Endodermal cell (in vitro differentiated cells): Measurements from ENCODE around the gene CNGA1. TPM values are rescaled to one million over a fixed set of nuclear protein-coding genes. Genes with fewer than 3 reads are reported as not detected.

ENCODE experiments used
- DNase-seq: peaks from one replicate; pipeline ENCODE4 v3.0.0-alpha.2; 2017
- H3K27ac ChIP-seq: 2 replicates; pipeline ENCODE4 v1.5.1; 2013; ENCODE audit warnings: mild to moderate bottlenecking, low read depth, low read length, moderate library complexity
- H3K27me3 ChIP-seq: 2 replicates; pipeline ENCODE4 v1.6.1; 2013; ENCODE audit warnings: mild to moderate bottlenecking, low read length, moderate library complexity; ENCODE audit not compliant: insufficient read depth, control insufficient read depth, poor library complexity, severe bottlenecking
- H3K36me3 ChIP-seq: 2 replicates; pipeline ENCODE4 v1.7.0; 2013; ENCODE audit warnings: mild to moderate bottlenecking, low read length, moderate library complexity; ENCODE audit not compliant: control insufficient read depth, insufficient read depth
- H3K4me1 ChIP-seq: one replicate; pipeline ENCODE4 v1.7.0; 2013; ENCODE audit warnings: low read length; ENCODE audit not compliant: control insufficient read depth, insufficient read depth
- H3K4me3 ChIP-seq: 2 replicates; pipeline ENCODE4 v1.5.1; 2013; ENCODE audit warnings: mild to moderate bottlenecking, low read length, moderate library complexity
- H3K9ac ChIP-seq: 2 replicates; pipeline ENCODE4 v1.6.1; 2013; ENCODE audit warnings: mild to moderate bottlenecking, low read length, moderate library complexity; ENCODE audit not compliant: poor library complexity, severe bottlenecking; ENCODE audit errors: extremely low read depth
- H3K9me3 ChIP-seq: 2 replicates; pipeline ENCODE4 v1.6.1; 2013; ENCODE audit warnings: mild to moderate bottlenecking, low read length, moderate library complexity; ENCODE audit not compliant: control insufficient read depth
- H3K27ac Mint-ChIP-seq: 2 replicates; pipeline ENCODE4 v1.8.0; 2020; ENCODE audit warnings: mixed read lengths
- H3K27me3 Mint-ChIP-seq: 2 replicates; pipeline ENCODE4 v1.8.0; 2021; ENCODE audit warnings: mild to moderate bottlenecking, mixed read lengths; ENCODE audit not compliant: insufficient read depth
- H3K36me3 Mint-ChIP-seq: 2 replicates; pipeline ENCODE4 v1.8.0; 2020; ENCODE audit warnings: low read depth, mixed read lengths
- H3K4me1 Mint-ChIP-seq: 2 replicates; pipeline ENCODE4 v1.8.0; 2020; ENCODE audit warnings: mixed read lengths
- H3K4me3 Mint-ChIP-seq: 2 replicates; pipeline ENCODE4 v1.8.0; 2020; ENCODE audit warnings: mild to moderate bottlenecking, moderate library complexity, mixed read lengths
- H3K9me3 Mint-ChIP-seq: 2 replicates; pipeline ENCODE4 v1.8.0; 2020; ENCODE audit warnings: mild to moderate bottlenecking, mixed read lengths
- CTCF ChIP-seq: fragments of 200-600 bp; sonication (generic); conservative IDR thresholded peaks from 2 replicates; pipeline ENCODE4 v1.5.0; 2021; ENCODE audit warnings: antibody characterized with exemption, mild to moderate bottlenecking
- WGBS, 2 experiments: methylation state at CpG; one replicate each; pipeline versions ENCODE4 v1.1.5 to v1.1.7; 2013; ENCODE audit warnings: missing lambda C conversion rate in 2 of 2, mixed read lengths in 1 of 2; ENCODE audit not compliant: insufficient coverage in 1 of 2, insufficient read length in 1 of 2; 5-methylcytosine and 5-hydroxymethylcytosine counted together
- total RNA-seq, 2 donors: library from RNA; stranded (reverse); fragmentation: NEBNext Ultra II Directional in 1 of 2; extraction: Animal tissue kit (Norgen Biotek cat#: 25700) in 1 of 2; gene quantifications; 2 replicates in 1 of 2; 3 replicates in 1 of 2; pipeline ENCODE4 v1.2.1, GENCODE V29; 2021

CNGA1 gene
- total RNA-seq, 2 donors from 2014 or later: 0.24 TPM; not detected in 1

- Histone ChIP-seq H3K27ac (no peak overlapping the region), H3K9ac (no peak overlapping the region), H3K36me3 (no peaks in the 10 kb centered on the region), H3K4me3 (peak overlapping the region; percentile 92), H3K27me3 (peaks cover 27% of the 10 kb centered on the region), H3K9me3 (peaks cover 35% of the 10 kb centered on the region), H3K4me1 (peaks cover 6% of the 10 kb centered on the region)
- no peak overlapping the region for H3K27ac Mint-ChIP-seq
- peak overlapping the region; percentile 80 for H3K4me3 Mint-ChIP-seq
- H3K27me3 Mint-ChIP-seq: peaks cover 33% of the 10 kb centered on the region
- H3K36me3 Mint-ChIP-seq: peaks cover 7% of the 10 kb centered on the region
- DNase-seq: no peak
- no peak for TF ChIP-seq CTCF
- H3K4me1 Mint-ChIP-seq: peaks cover 4% of the 10 kb centered on the region
- H3K9me3 Mint-ChIP-seq: peaks cover 43% of the 10 kb centered on the region
- 83 to 92% methylated on average over 4 of the region's 5 CpGs for WGBS, 2 experiments
These were observed 803 bp downstream of the CNGA1 start for GRCh38 chr4:48015678-48016077.

GRCh38 chr4:48015216-48015615 lies 1.3 kb downstream of the CNGA1 start:
- no peaks in the 10 kb centered on the region for H3K36me3 ChIP-seq
- H3K27me3 Mint-ChIP-seq: peaks cover 33% of the 10 kb centered on the region
- no peak overlapping the region for H3K27ac ChIP-seq
- no peak overlapping the region for H3K9ac ChIP-seq
- H3K36me3 Mint-ChIP-seq: peaks cover 10% of the 10 kb centered on the region
- peaks cover 4% of the 10 kb centered on the region for H3K4me1 Mint-ChIP-seq
- 96% methylated on average over 4 of the region's 4 CpGs; no CpG with 5 or more reads in 1 of the 2 experiments for WGBS, 2 experiments
- DNase-seq: no peak
- no peak overlapping the region for H3K27ac Mint-ChIP-seq
- peaks cover 48% of the 10 kb centered on the region for H3K9me3 Mint-ChIP-seq
- H3K4me1 ChIP-seq: peaks cover 6% of the 10 kb centered on the region
- peak overlapping the region; percentile 92 for H3K4me3 ChIP-seq
- peaks cover 40% of the 10 kb centered on the region for H3K9me3 ChIP-seq
- H3K4me3 Mint-ChIP-seq: no peak overlapping the region
- peaks cover 27% of the 10 kb centered on the region for H3K27me3 ChIP-seq
- TF ChIP-seq CTCF: no peak

GRCh38 chr4:48012824-48013223 lies 3.7 kb downstream of the CNGA1 start:
- Histone ChIP-seq H3K4me3 (peak overlapping the region; percentile 19), H3K27me3 (peaks cover 10% of the 10 kb centered on the region), H3K4me1 (no peaks in the 10 kb centered on the region), H3K36me3 (no peaks in the 10 kb centered on the region), H3K9me3 (peaks cover 62% of the 10 kb centered on the region), H3K9ac (no peak overlapping the region), H3K27ac (no peak overlapping the region)
- H3K4me3 Mint-ChIP-seq: no peak overlapping the region
- peaks cover 12% of the 10 kb centered on the region for H3K27me3 Mint-ChIP-seq
- peaks cover 69% of the 10 kb centered on the region for H3K9me3 Mint-ChIP-seq
- TF ChIP-seq CTCF: no peak
- DNase-seq: no peak
- H3K27ac Mint-ChIP-seq: no peak overlapping the region
- peaks cover 4% of the 10 kb centered on the region for H3K4me1 Mint-ChIP-seq
- H3K36me3 Mint-ChIP-seq: peaks cover 14% of the 10 kb centered on the region
- WGBS, 2 experiments: 86 to 100% methylated on average over 1 to 3 of the region's 3 CpGs
